Mesothelial cell of epicardium (in vitro differentiated cells): Measurements from ENCODE around the gene MAGOH. TPM values are rescaled to one million over a fixed set of nuclear protein-coding genes. Genes with fewer than 3 reads are reported as not detected.
A peak's percentile ranks its signal among the peaks of the same experiment; 100 is the strongest.

Source experiments
- DNase-seq, 2 experiments: peaks; one replicate each; pipeline ENCODE4 v3.0.0; 2021; ENCODE audit warnings: low spot score in 2 of 2; ENCODE audit not compliant: unreplicated experiment in 2 of 2
- H3K27ac Mint-ChIP-seq: 2 replicates; pipeline ENCODE4 v1.8.0; 2021; ENCODE audit warnings: mixed read lengths
- H3K27me3 Mint-ChIP-seq: 2 replicates; pipeline ENCODE4 v1.8.0; 2021; ENCODE audit warnings: low read depth, mixed read lengths
- H3K36me3 Mint-ChIP-seq: 2 replicates; pipeline ENCODE4 v1.8.0; 2021; ENCODE audit warnings: mixed read lengths
- H3K4me1 Mint-ChIP-seq: 2 replicates; pipeline ENCODE4 v1.8.0; 2021; ENCODE audit warnings: mixed read lengths
- H3K4me3 Mint-ChIP-seq: 2 replicates; pipeline ENCODE4 v1.8.0; 2021; ENCODE audit warnings: mild to moderate bottlenecking, moderate library complexity, mixed read lengths
- H3K9me3 Mint-ChIP-seq: 2 replicates; pipeline ENCODE4 v1.8.0; 2021; ENCODE audit warnings: mixed read lengths
- total RNA-seq: library from RNA; stranded (reverse); gene quantifications from 3 replicates; pipeline ENCODE4 v1.2.1, GENCODE V29; 2021
- TF ChIP-seq, protein P1 (sequence below): fragments of 200-600 bp; sonication (generic); IDR thresholded peaks from one replicate; pipeline ENCODE4 v1.5.0; 2021; ENCODE audit warnings: antibody characterized with exemption; ENCODE audit not compliant: unreplicated experiment

The MAGOH gene
- total RNA-seq, 1 donor from 2014 or later, result 59.0 TPM

DNA sequence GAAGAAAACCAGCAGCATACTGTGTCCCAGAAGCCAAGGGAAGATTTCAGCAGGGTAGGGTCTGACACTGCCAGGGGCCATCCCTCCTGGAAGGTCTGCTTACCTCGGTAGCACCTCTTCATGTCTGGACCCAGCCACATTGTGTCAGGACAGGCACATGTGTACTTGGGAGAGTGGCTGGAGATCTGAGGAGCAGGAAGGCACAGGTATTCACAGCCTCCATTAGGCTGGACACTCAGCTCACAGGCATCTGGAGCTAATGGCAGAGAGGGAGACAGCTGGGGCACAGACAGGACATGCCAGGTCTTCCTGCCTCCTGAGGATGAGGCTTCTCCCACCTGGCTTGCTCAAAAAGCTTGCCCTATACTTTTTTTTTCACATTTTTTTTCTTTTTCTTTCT lies 19.9 kb upstream of the MAGOH start:
- Mint-ChIP-seq H3K4me1 (no peaks in the 10 kb centered on the region), H3K27ac (no peak overlapping the region), H3K27me3 (no peaks in the 10 kb centered on the region), H3K4me3 (no peak overlapping the region), H3K9me3 (no peaks in the 10 kb centered on the region), H3K36me3 (no peaks in the 10 kb centered on the region)
- TF ChIP-seq, protein P1, sequence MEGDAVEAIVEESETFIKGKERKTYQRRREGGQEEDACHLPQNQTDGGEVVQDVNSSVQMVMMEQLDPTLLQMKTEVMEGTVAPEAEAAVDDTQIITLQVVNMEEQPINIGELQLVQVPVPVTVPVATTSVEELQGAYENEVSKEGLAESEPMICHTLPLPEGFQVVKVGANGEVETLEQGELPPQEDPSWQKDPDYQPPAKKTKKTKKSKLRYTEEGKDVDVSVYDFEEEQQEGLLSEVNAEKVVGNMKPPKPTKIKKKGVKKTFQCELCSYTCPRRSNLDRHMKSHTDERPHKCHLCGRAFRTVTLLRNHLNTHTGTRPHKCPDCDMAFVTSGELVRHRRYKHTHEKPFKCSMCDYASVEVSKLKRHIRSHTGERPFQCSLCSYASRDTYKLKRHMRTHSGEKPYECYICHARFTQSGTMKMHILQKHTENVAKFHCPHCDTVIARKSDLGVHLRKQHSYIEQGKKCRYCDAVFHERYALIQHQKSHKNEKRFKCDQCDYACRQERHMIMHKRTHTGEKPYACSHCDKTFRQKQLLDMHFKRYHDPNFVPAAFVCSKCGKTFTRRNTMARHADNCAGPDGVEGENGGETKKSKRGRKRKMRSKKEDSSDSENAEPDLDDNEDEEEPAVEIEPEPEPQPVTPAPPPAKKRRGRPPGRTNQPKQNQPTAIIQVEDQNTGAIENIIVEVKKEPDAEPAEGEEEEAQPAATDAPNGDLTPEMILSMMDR, result no peak
- no peak for DNase-seq

DNA sequence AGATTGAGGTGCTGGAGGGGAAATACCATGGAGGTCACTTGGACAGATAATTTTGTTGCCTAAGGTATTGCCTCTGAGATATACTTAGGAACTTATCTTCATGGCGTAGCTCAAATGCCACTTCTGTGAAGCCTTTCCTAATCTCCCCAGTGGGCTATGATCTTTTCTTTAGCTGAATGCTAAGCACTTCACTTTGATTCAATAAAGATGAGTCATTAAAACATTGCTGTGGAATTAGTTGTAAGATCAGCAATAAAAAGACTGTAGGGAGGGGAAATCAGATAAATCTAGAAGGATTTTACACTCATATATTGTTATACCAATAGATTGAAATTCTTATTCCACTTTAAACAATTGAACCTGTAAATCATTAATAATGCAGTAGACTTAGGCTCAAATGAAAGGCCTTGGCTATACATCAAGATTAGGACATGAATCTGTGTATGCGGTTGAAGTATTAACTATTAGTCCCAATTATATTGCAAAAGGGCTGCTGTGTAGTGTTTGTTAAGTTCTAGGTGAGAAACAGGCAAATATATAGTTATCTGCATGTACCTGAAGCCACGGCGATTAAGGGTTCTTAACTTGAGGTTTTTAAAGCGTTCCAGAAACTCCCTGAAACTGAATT lies 19.2 kb upstream of the MAGOH start:
- TF ChIP-seq, protein P1, result no peak
- Mint-ChIP-seq H3K27ac (peak overlapping the region; percentile 5), H3K36me3 (no peaks in the 10 kb centered on the region), H3K27me3 (no peaks in the 10 kb centered on the region), H3K4me3 (no peak overlapping the region), H3K9me3 (no peaks in the 10 kb centered on the region), H3K4me1 (no peaks in the 10 kb centered on the region)
- no peak for DNase-seq

DNA sequence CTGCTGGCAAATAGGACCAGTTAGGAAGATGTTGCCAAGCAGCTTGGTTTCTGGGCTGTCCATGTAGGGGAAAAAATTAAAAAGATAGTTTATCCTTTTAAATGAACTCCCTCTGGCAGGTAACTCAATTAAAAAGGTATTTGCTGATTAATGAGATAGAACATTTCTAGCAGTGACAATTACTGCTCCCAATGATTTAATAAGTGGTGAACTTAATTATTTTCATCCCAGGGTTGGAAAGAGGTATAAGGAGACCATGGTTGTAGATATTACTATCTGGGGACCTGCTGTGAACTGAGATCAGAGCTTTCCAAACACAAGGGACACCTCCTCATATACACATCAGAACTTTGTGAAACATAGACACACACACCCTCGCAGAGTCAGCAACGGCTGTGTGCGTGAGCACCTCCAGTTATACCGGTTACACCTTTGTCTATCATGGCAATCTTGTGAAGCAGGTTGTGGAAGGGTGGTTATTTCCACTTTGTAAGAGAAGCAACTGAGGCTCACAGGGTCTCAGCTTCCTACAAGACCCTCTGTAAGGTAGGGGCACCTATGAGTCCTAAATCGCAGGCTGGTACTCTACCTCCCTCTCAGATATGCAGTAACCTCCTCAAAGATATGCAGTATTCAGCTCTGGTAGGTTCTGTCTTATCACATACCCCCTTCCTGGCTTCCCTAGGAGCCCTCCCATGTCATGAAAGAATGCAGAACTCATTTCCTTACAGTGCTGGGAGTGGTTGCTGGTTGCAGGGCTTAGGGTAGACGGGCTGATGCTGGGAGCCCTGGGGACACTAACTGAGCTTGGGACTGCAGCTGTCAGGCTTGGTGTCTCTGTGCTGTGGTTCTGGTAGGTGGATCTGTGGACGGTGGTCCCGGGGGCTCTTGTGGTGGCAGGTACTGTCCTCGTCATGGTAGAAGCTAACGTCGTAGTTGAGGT lies 18.5 kb upstream of the MAGOH start:
- H3K9me3 Mint-ChIP-seq, result no peaks in the 10 kb centered on the region
- no peaks in the 10 kb centered on the region for H3K27me3 Mint-ChIP-seq
- no peaks in the 10 kb centered on the region for H3K36me3 Mint-ChIP-seq
- TF ChIP-seq, protein P1, result no peak
- H3K27ac Mint-ChIP-seq, result peak overlapping the region; percentile 5
- H3K4me3 Mint-ChIP-seq, result no peak overlapping the region
- no peak for DNase-seq
- no peaks in the 10 kb centered on the region for H3K4me1 Mint-ChIP-seq

DNA sequence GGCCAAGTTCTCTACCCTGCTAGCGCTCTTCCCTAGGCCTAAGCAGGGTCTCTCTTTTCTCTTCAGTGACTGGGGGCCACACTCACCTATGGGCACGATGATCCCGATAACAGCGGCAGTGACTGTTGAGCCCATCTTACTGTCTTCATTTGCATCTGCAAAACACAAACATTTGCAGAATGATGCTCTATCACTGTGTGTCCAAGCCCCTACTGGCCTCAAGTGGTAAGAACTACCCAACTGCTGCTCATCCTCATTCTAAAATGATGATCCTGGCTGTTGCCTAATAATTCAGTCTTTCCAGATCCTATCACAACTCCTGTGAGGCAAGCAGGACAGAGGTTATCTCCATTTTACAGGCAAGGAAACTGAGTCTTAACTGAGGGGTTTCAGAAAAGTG lies 16.7 kb upstream of the MAGOH start:
- Mint-ChIP-seq H3K4me3 (no peak overlapping the region), H3K36me3 (no peaks in the 10 kb centered on the region), H3K4me1 (no peaks in the 10 kb centered on the region), H3K27ac (no peak overlapping the region), H3K9me3 (no peaks in the 10 kb centered on the region), H3K27me3 (no peaks in the 10 kb centered on the region)
- no peak for DNase-seq
- TF ChIP-seq, protein P1, result no peak

DNA sequence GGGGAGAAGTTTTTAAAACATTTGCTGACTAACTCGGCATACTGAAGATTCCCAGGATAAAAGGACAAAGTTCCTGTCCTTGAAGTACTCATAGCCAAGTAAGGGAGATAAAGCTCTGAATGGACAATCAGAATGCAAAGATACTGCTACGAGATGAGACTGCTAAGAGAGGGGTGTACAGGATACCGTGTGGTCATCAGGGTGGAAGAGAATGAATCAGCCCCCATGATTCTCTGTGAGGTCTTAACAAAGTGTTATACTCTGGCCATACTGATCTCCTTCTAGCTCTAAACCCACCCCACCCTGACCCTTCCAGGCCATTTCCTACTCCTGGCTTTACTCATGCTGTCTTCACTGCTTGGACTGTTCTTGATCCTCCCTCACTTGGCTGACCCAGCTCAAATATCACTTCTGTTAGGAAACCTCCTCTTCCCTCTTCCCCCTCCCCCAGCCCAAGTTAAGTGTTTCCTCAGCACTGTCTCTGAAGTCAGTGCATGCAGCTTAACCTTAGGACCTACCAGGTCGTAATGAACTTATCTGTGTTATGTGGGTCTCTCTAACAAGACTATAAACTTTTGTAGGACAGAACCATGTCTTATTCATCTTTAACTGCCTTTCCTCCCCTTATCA lies 15.8 kb upstream of the MAGOH start:
- no peaks in the 10 kb centered on the region for H3K9me3 Mint-ChIP-seq
- no peak overlapping the region for H3K4me3 Mint-ChIP-seq
- H3K27ac Mint-ChIP-seq, result no peak overlapping the region
- H3K36me3 Mint-ChIP-seq, result no peaks in the 10 kb centered on the region
- peaks cover 6% of the 10 kb centered on the region for H3K4me1 Mint-ChIP-seq
- TF ChIP-seq, protein P1, result no peak
- DNase-seq, result no peak
- no peaks in the 10 kb centered on the region for H3K27me3 Mint-ChIP-seq
